NAMALWA (cell line): ENCODE measurements around the gene HK1.
"Not testable (repeated sequence)": the region's sequence is repeated elsewhere in the genome, so short reads cannot be mapped to it uniquely, and the experiment has no call there.

Source experiments
- DNase-seq: peaks from one replicate; pipeline ENCODE4 v3.0.0-alpha.2; 2015; ENCODE audit warnings: low spot score

Gene HK1

DNA sequence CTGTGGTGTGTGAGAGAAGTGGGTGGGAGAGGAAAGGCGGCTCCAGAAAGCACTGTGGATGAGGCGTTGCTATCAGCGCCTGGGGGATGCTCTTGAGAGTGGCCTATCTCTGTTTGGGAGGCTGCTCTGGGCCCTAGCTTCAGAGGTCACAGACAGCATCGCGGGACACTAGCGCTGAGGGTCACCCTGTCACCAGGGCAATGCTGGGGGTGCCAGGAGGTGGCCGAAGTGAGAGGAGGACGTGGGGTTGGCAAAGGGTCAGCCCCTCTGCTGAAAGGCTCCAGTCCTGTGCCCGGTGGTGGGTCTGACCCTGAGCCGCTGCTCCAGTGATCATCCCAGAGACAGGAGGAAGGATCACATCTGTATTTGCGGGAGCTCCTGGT lies 141.4 kb downstream of the HK1 start:
- DNase-seq = no peak

DNA sequence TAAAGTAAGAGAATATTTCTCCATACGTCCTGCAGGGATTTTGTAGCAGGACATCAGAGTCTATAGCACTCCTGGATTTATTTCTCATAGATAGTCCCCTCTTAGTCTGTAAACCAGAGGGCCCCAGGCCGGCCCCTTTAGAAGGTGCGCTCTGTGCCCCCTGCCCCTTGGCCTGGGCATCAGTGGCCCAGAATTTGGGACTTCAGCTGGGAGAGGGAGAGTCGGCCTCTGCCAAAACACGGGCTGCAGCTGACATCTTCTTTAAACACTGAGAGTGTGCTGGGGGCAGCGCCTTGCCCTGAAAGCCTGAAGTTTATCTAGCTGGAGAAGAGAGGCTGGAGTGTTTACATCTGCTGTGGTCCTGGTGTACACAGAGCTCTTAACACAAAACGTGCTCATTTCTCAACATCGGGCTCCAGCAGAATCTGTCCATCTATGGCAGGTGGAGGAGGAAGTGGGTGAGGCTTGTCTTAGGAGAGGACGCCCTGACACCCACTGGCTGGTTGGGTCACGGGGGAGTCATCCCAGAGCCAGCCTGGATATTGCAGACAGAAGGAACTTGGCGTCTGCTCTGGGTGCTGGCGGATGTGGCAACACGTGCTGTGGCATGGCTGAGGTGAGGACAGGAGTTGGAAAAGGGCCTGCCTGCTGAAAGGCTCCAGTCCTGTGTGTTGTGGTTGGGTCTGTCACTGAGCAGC lies 143.5 kb downstream of the HK1 start:
- no peak for DNase-seq

DNA sequence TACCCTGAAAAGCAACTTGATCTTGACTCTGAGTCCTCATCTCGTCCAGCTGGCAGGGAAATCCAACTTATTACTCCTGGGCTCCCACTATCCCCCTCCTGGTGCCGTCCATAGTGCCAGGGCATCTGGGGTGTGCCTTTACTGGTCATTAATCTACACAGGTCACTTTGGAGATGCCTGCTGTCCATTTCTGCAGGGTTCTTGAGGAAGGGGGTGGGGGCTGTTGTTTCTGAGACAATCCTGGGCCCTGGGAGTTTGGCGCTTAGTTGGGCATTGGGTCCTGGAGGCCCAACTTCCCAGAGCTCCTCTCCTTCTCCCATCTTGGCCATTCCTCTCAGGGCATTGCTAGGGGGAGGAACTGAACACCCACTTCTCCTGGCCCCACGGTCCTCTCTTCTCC lies 144.4 kb downstream of the HK1 start:
- DNase-seq = no peak

DNA sequence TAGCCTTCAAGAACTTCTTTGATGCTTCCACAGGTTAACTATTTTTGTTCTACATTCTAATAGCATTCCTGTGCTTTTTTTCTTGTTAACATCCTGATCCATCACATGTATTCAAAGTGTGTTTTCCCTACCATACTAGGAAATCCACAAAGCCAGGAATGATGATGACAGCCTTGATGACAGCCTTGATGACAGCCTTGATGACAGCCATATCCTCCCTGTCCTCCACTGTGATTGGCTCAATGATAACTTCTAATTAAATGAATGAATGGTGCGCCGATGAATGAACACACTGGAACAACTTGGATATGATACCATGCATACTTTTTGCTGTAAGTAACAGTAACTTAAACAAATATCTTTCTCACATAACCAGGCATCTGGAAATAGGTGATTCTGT lies 146.7 kb downstream of the HK1 start:
- no peak for DNase-seq

DNA sequence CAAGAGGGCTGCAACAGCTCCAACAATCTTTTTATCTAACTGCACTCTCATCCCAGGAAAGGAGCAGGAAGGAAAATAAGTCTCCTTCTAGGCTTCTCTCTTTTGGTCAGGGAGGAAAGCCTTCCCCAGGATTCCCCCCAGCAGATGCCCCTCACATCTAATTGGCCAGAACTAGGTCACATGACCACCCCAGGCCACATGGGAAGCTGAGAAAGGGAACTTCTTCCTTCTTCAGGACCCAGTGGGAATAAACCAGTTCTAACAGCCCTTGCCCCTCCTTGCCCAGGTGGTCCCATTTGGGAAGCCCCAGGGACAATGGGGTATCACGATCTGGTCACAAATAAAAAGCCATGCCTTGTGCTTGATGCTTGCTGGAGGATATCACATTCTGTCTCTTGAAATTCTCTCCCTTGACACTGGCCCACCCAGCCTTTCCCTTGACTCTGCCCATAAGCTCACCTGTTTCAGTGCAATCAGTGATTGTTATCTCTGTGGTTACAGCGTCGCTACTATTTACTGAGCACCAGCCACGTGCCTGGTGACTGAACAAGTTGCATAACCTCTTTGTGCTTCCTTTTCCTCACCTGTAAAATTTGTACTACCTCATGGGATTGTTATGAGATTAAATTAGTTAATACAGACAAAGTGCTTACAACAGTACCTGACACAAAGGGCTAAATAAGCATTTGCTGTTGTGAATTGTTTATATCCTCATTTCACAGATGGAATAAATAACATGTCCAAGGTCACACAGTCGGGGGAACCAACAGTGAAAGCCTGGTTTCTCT lies 147.4 kb downstream of the HK1 start:
- no peak for DNase-seq

DNA sequence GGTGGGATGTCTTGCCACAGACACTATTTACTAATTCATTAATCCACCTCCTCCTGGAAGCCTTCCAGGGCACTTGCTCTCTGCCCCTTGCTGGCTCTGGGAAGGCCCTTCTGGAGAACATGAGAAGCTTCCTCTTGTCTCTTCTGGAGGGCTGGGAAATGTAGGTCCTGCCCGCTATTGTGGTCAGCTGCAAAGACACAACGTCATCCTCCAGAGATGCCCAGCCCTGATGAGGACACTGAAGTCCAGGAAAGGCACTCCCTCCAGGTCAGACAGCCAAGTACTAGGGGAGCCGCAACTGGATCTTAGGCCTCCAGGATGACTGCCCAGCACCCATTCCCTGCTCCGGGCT lies 148.1 kb downstream of the HK1 start:
- no peak for DNase-seq

DNA sequence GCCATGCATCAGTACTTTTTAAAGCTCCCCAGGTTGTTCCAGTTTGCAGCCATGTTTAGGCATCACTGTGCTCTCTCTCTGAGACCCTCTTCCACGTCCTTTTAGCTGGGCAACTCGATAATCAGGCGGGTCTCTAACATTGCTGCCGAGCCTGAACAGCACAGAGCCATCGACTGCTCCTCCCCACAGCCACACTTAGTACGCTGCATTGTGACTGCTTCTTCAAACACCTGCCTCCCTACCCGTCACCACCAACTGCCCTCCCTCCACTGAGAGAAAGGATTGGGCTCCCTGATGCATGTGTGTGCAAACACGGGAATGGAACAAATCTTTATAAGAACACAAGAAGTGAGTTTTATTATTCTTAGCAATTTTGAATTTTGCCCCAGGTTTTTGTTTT lies 149.9 kb downstream of the HK1 start:
- DNase-seq = no peak

DNA sequence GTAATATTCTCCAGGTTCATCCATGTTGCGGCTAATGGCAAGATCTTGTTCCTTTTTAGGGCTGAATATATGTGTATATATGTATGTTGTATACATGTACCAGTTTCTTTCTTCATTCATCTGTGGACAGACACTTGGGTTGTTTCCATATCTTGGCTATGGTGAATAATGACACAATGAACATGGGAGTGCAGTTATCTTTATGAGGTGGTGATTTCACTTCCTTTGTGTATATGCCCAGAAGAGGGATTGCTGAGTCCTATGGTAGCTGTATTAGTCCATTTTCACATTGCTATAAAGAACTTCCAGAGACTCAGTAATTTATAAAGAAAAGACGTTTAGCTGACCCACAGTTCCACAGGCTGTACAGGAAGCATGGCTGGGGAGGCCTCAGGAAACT lies 155.9 kb downstream of the HK1 start:
- DNase-seq = no peak

DNA sequence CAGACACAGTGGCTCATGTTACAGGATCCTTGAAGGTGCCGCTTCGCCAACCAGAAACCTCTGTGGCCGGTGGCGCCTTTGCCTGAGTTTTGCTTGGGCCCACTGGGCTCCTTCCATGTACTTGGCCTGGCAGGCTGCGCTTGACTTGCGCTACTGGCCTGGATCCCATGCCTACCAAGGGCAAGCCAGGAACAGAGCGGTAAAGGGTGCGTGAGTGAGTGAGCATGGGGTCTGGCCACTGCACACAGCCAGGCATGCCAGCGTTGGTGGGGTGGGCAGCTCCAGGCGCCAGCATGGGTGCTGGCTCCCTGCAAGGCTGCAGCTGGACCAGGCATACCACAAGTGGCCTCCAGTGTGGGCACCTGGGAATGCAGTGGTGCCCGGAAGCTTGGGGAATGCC lies 156.6 kb downstream of the HK1 start:
- DNase-seq = no peak

DNA sequence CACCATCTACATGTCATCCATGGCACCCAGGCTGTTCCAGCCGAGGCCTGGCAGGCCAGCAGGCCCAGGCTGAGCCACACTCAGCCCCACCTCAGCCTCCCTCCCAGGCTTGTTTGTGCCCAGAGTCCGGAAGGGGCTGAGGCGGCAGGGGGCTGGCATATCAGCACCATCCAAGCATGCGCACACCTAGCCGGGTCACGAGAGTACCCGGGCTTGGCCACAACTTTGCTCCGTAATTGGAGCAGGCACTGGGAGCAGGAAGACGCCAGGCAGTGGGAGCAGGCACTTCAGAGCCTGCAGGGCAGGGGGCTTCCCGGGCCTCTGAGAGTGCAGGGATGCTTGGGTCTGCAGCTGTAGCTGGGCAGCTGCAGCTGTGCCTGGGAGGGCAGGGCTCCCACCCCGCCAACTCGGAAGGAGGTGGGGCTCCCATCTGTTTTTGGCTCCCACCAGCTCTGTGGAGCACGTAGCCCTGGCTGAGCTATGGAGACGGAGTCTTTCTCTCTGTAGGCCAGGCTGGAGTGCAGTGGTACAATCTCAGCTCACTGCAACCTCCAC lies 157.7 kb downstream of the HK1 start:
- no peak for DNase-seq

DNA sequence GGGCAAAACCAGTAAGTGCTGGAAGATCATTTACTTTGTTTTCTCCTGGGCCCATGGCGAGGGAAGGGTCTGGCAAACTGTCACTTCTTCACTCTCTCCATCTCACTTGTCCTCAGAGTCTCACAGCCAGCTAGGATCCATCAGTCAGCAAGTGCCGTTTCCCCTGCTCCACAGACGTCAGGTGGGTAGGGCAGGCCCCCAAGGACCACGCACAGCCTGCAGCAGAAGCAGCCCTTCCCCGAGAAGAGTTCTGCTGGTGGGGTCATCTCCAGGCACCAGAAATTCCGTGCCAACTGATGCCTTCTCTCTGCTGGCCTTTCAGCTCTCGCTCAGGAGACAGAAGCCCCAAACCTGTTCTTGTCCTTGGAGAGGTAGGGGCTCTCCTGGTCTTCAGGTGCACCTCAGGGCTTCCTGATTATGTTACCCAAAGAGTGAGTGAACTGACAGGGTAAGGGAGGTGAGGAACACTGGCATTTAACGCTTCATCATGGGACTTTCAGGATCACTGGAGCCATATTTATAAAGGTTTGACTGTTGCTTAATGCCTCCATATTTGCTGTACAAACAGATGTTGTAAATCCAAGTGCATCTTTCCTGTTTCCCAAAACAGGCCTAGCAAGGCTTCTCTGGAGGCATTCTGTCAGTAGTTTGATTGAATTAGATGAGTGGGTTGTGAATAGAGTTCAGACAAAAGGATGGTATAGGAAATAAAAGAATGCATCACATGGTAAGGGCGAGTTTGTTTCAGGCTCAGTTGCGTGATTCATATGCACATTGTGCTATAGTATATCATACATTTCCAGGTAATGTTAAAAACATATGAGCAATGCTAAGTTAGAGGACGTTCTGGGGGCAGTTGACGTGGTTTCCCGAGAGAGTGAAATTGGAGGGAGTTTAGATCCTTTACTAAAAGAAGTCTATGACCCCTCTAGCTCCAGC lies 159.3 kb downstream of the HK1 start:
- DNase-seq = no peak

DNA sequence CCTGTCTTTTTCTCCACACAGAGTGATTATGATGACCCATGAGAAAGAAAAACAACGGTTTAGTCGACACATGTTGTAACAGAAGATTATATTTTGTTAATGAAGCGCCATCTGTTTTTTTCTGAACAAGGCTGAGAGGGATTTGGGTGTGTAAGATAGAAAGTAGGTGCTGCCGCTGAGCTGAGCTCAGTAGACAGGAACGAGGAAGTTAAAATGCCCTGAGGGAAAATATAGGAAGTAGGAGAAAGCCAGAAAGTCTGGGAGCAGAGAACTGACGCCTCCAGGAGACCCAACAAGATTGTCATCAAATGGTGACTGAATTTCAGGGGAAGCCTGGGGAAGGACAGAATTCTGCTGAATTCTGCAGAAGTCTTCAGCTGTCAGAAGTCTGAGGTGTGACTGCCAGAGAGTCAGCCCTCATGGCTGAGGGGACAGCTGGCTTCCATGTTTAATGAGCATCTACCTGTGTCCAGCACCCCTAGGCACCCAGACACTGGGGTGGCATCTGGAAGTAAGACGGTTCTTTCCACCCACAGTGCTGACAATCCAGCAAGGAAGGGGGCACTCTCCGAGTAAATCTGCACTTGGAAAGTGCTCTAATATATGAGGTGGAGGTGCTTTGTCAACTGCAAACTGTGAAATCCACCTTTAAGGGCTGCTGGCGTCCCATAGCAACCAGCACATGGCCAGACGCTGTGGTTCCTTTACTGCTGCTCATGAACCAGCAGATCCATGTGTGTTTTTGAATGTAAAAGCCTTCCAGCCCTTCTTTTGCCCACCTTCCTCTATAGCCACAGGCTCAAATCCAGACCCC lies 160.4 kb downstream of the HK1 start:
- no peak for DNase-seq

DNA sequence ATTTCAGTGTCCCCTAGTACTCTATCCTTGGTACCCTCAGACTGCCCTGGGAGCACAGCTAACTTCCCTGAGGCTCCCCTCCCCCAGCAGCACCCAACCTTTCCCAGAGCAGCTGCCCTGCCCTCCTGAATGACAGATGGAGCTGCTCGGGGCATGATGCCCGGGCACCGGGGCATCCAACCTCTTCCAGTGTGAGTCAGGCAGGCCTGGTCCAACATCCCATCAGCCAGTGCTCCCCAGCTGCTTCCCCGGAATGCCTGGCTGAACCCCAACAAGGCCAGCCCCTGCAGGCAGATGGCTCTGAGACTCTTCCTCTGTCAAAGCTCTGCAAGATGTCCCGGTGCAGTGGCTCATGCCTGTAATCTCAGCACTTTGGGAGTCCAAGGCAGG lies 161.0 kb downstream of the HK1 start:
- no peak for DNase-seq

DNA sequence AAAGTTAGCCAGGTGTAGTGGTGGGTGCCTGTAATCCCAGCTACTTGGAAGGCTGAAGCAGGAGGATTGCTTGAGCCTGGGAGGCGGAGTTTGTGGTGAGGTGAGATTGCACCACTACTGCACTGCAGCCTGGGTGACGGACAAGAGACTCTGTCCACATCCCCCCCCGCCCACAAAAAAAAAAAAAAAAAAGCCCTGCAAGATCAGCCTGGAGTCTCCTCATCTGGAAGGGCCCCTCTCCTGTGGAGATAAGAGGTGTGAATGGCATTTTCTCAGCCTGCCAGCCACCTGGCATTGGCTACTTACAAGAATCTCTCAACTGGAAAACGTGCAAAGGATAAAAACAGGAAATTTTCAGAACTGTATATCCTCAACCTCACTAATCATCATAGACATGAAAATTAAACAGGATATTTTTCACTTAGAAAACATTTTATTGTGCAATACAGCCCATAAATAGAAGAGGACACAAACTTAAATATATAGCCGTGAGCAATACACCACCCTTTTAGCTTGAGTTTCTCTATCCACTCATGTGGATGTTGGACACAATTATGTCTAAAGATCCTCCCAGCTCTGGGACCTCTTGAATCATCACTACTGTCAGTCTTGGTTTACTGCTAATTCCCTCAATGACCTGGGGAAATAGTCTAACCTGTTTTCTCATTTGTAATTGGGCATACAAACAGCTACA lies 161.7 kb downstream of the HK1 start:
- DNase-seq = no peak

DNA sequence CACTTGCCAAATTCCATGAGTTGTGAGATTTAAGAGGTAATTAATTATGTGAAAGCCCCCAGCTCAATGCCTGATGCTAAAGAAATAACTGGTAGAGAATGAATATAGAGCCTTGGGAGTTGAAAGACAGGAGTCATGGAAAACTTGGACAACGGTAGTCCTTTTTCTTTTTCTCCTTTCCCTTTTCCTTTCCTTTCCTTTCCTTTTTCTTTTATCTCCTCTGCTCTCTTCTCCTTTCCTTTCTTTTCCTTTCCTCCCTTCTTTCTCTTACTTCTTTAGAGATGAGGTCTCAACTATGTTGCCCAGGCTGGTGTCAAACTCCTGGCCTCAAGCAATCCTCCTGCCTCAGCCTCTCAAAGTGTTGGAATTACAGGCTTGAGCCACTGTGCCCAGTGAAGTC lies 165.1 kb downstream of the HK1 start:
- no peak for DNase-seq

DNA sequence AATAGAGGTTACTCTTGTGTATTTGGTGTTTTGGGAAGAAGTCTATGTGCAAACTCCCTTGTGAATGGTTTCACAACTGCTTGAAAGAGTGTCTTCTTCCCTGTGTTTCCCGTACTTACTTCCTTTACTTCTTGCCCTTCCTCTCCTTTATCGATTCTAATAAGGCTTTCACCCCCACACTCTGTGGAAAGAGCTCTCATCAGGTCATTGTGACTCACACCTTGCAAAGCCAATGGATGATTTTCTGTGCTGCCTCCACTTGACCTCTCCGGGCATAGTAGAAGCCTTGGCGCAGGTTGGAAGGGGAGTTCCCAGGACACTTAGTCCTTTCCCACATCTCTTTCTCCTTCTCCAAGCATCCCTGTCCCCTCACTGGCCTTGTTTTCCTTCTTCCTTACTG lies 166.7 kb downstream of the HK1 start:
- DNase-seq = no peak

DNA sequence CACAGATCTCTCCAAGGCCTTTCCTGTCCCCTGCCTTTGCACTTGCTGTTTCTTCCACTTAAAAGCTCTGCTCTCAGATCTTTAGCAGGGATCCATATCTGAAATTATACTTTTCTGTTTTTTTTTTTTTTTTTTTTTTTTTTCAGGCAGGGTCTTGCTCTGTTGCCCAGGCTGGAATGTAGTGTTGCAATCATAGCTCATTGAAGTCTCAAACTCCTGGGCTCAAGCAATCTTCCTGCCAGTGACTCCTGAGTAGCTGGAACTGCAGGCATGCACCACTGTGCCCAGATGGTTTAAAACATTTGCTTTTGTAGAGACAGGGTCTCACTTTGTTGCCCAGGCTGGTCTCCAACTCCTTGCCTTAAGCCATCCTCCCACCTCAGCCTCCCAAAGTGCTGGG lies 167.9 kb downstream of the HK1 start:
- DNase-seq = no peak

DNA sequence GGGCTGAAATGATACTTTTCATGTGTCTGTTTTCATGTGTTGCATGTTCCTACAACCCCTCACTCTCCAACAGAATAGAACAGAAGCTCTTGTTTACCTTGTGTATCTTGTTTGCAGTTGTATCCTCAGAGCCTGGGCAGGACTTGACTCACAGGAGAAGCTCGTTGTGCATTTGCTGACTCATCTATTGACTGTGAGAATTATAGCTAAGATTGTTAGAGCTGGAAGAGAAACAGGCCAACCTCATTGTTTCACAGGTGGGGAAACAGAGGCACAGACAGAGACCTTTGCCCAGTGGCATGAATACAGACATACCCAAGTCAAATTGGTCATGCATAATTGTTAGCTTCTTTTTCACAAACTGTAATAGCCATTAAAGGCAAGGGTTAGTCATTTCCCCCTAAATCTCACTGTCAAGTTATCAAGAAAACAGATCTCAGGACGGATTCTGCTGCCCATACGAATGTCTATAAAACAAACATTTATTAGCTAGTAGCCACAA lies 168.4 kb downstream of the HK1 start:
- no peak for DNase-seq

DNA sequence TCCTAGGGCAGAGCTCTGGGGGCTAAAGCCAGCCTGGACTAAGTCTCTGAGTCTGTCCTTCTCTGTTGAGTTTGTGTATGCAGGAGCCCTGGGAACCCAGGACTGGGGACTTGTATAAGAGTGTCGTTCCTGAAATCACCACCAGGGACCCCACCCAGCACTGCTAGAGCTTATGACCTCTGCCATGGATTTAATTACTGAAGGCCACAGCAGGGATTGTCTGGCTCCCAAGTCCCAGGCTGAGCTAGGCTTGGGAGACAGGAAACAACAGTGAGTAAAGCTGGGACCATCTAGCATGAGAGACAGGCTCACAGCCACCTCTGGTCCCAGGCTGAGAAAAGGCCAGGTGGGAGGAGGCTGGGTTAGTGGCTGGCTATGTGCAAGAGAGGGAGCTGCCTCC lies 171.5 kb downstream of the HK1 start:
- DNase-seq = peak; percentile 79

DNA sequence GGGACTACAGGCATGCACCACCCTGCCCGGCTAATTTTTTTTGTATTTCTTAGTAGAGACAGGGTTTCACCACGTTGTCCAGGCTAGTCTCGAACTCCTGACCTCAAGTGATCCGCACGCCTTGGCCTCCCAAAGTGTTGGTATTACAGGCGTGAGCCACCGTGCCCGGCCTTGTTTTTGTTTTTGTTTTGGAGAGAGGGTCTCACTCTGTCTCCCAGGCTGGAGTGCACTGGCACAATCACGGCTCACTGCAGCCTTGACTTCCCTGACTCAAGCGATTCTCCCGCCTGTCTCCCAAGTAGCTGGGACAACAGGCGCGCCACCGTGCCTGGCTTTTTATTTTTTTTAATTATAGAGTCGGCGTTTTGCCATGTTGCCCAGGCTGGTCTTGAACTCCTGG lies 172.1 kb downstream of the HK1 start:
- not testable (repeated sequence) for DNase-seq

DNA sequence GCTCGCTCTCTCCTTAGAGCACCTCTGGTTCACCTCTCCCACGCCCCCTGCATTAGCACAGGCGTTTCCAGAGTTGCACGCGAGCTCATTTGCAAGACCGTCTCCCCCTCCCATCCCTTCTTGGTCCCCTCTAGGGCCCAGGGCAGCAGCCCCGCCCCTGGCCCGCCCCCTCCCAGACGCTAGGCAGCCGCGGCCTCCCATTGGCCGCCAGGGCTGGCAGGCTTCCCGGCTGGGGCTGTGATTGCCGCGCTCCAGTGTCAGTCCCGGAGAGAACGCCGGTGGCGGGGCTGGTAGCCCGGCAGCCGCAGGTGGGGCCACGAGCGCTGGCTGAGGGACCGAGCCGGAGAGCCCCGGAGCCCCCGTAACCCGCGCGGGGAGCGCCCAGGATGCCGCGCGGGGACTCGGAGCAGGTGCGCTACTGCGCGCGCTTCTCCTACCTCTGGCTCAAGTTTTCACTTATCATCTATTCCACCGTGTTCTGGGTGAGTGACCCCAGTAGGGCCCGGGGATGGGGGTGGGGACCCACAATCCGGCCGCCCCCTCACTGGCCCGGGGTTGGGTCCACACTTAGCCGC lies 173.0 kb downstream of the HK1 start, which contains the start of gene TSPAN15:
Gene TSPAN15, plus strand, starts transcription at position 257 of the 575 bp plus-strand sequence. Its CDS starts 130 bp downstream, at position 387.
- peak; percentile 91 for DNase-seq
